Activated CD4-positive, alpha-beta T cell treated with anti-CD3 and anti-CD28 coated beads for 36 hours (primary cell): ENCODE results near the gene TENM4. TPM values are rescaled to one million over a fixed set of nuclear protein-coding genes. Genes with fewer than 3 reads are reported as not detected.

Source experiments
- ATAC-seq: fragments of 200-7000 bp; cut with Tn5 transposase; one replicate; pipeline ENCODE4 v1.10.0; 2021; ENCODE audit warnings: mild to moderate bottlenecking, moderate library complexity
- CTCF ChIA-PET: fragments of 350-600 bp; sonication (Branson Sonifier 250); formaldehyde crosslinking; loops from one replicate; lab custom pipeline; 2021; ENCODE audit warnings: antibody characterized with exemption; lab: Charles Lee
- POLR2A ChIA-PET: fragments of 350-600 bp; sonication (Branson Sonifier 250); formaldehyde crosslinking; loops from one replicate; lab custom pipeline; 2021; ENCODE audit warnings: antibody characterized with exemption, inconsistent platforms; lab: Charles Lee
- DNase-seq: peaks from one replicate; pipeline ENCODE4 v3.0.0-alpha.2; 2020
- H3K27ac Mint-ChIP-seq: one replicate; pipeline ENCODE4 v1.8.0; 2021; ENCODE audit warnings: mixed read lengths
- H3K27me3 Mint-ChIP-seq: one replicate; pipeline ENCODE4 v1.8.0; 2021; ENCODE audit warnings: mixed read lengths
- H3K36me3 Mint-ChIP-seq: one replicate; pipeline ENCODE4 v1.8.0; 2021; ENCODE audit warnings: low read depth, mixed read lengths
- H3K4me1 Mint-ChIP-seq: one replicate; pipeline ENCODE4 v1.8.0; 2021; ENCODE audit warnings: mixed read lengths
- H3K4me3 Mint-ChIP-seq: one replicate; pipeline ENCODE4 v1.8.0; 2021; ENCODE audit warnings: mild to moderate bottlenecking, moderate library complexity, mixed read lengths
- H3K9me3 Mint-ChIP-seq: one replicate; pipeline ENCODE4 v1.8.0; 2021; ENCODE audit warnings: low read depth, mixed read lengths
- intact Hi-C, 2 experiments: fragments of 100-400 bp; cut with DNase I in 1 of 2; cut with micrococcal nuclease in 1 of 2; formaldehyde crosslinking; loops; one replicate each; pipeline versions ENCODE4 v1.14.2 to v1.15.1; 2022 to 2024; cut with DNase I, micrococcal nuclease
- total RNA-seq, 2 experiments: library from RNA; stranded (reverse); gene quantifications; one replicate each; pipeline ENCODE4 v1.2.3, GENCODE V29; 2021

The TENM4 gene
- total RNA-seq, 2 experiments from 2014 or later = not detected

GRCh38 chr11:78657968-78658839, 782.6 kb downstream of the TENM4 start:
- H3K27me3 Mint-ChIP-seq = peaks cover 11% of the 10 kb centered on the region
- ATAC-seq (no peak), DNase-seq (no peak)
- H3K9me3 Mint-ChIP-seq = no peaks in the 10 kb centered on the region
- H3K4me3 Mint-ChIP-seq = no peak overlapping the region
- CTCF ChIA-PET = interaction anchor here (0.7 kb wide), 1 partner anchor 30 kb away, joined by 3 read pairs; no protein-coding TSS in a partner anchor
- no peaks in the 10 kb centered on the region for H3K36me3 Mint-ChIP-seq
- POLR2A ChIA-PET = interaction anchor here (0.7 kb wide), 1 partner anchor 1604 kb away, joined by 3 read pairs; no protein-coding TSS in a partner anchor
- intact Hi-C loops = no loop called here
- H3K4me1 Mint-ChIP-seq = peaks cover 13% of the 10 kb centered on the region
- H3K27ac Mint-ChIP-seq = no peak overlapping the region

GRCh38 chr11:78657441-78657840, 783.4 kb downstream of the TENM4 start:
- POLR2A ChIA-PET = no interaction called here
- Mint-ChIP-seq H3K4me3 (no peak overlapping the region), H3K27ac (no peak overlapping the region), H3K36me3 (no peaks in the 10 kb centered on the region), H3K4me1 (peaks cover 21% of the 10 kb centered on the region), H3K27me3 (peaks cover 5% of the 10 kb centered on the region), H3K9me3 (no peaks in the 10 kb centered on the region)
- CTCF ChIA-PET = interaction anchor here (0.7 kb wide), 1 partner anchor 31 kb away, joined by 3 read pairs; no protein-coding TSS in a partner anchor
- intact Hi-C loops = no loop called here
- DNase-seq = no peak
- ATAC-seq = no peak

GRCh38 chr11:78656984-78657383, 783.8 kb downstream of the TENM4 start:
- Mint-ChIP-seq H3K4me1 (peaks cover 25% of the 10 kb centered on the region), H3K4me3 (no peak overlapping the region), H3K27me3 (peaks cover 5% of the 10 kb centered on the region), H3K9me3 (no peaks in the 10 kb centered on the region), H3K27ac (no peak overlapping the region), H3K36me3 (no peaks in the 10 kb centered on the region)
- ChIA-PET CTCF (no interaction called here), POLR2A (no interaction called here)
- no peak for DNase-seq
- intact Hi-C loops = no loop called here
- ATAC-seq = no peak

GRCh38 chr11:78656327-78656726, 784.5 kb downstream of the TENM4 start:
- no peak for ATAC-seq
- Mint-ChIP-seq H3K27ac (no peak overlapping the region), H3K9me3 (no peaks in the 10 kb centered on the region), H3K4me1 (peaks cover 31% of the 10 kb centered on the region), H3K36me3 (no peaks in the 10 kb centered on the region), H3K4me3 (no peak overlapping the region), H3K27me3 (peaks cover 5% of the 10 kb centered on the region)
- no peak for DNase-seq
- ChIA-PET POLR2A (no interaction called here), CTCF (interaction anchor here (1.2 kb wide), 1 partner anchor 11 kb away, joined by 10 read pairs; no protein-coding TSS in a partner anchor)
- intact Hi-C loops = no loop called here

GRCh38 chr11:78655561-78655960, 785.3 kb downstream of the TENM4 start:
- Mint-ChIP-seq H3K4me1 (peaks cover 35% of the 10 kb centered on the region), H3K27ac (no peak overlapping the region), H3K4me3 (no peak overlapping the region), H3K9me3 (no peaks in the 10 kb centered on the region), H3K27me3 (peaks cover 5% of the 10 kb centered on the region), H3K36me3 (no peaks in the 10 kb centered on the region)
- no peak for DNase-seq
- ChIA-PET CTCF (interaction anchor here (0.7 to 1.2 kb wide), 2 partner anchors 10 to 60 kb away, joined by 3 to 10 read pairs; no protein-coding TSS in a partner anchor), POLR2A (no interaction called here)
- ATAC-seq = no peak
- intact Hi-C loops = no loop called here

- CTCF ChIA-PET = interaction anchor here (0.6 to 1.9 kb wide), 2 partner anchors 10 to 86 kb away, joined by 3 to 9 read pairs; no protein-coding TSS in a partner anchor
- no peak for DNase-seq
- intact Hi-C loops = no loop called here
- Mint-ChIP-seq H3K36me3 (no peaks in the 10 kb centered on the region), H3K4me3 (no peak overlapping the region), H3K9me3 (no peaks in the 10 kb centered on the region), H3K27me3 (peaks cover 4% of the 10 kb centered on the region), H3K4me1 (peaks cover 35% of the 10 kb centered on the region), H3K27ac (no peak overlapping the region)
- no peak for ATAC-seq
- POLR2A ChIA-PET = no interaction called here
These were observed 786.0 kb downstream of the TENM4 start for GRCh38 chr11:78654866-78655265.

- H3K27me3 Mint-ChIP-seq = peaks cover 3% of the 10 kb centered on the region
- intact Hi-C loops = no loop called here
- POLR2A ChIA-PET = no interaction called here
- peak; percentile 45 for DNase-seq
- no peaks in the 10 kb centered on the region for H3K36me3 Mint-ChIP-seq
- no peak for ATAC-seq
- CTCF ChIA-PET = interaction anchor here (0.6 to 1.9 kb wide), 2 partner anchors 9 to 11 kb away, joined by 3 to 9 read pairs; no protein-coding TSS in a partner anchor
- H3K27ac Mint-ChIP-seq = no peak overlapping the region
- no peaks in the 10 kb centered on the region for H3K9me3 Mint-ChIP-seq
- H3K4me1 Mint-ChIP-seq = peaks cover 38% of the 10 kb centered on the region
- no peak overlapping the region for H3K4me3 Mint-ChIP-seq
These were observed 786.8 kb downstream of the TENM4 start for GRCh38 chr11:78654071-78654470.

GRCh38 chr11:78653294-78653909, 787.4 kb downstream of the TENM4 start:
- Mint-ChIP-seq H3K4me3 (no peak overlapping the region), H3K9me3 (no peaks in the 10 kb centered on the region), H3K4me1 (peaks cover 40% of the 10 kb centered on the region), H3K27me3 (peaks cover 3% of the 10 kb centered on the region), H3K36me3 (no peaks in the 10 kb centered on the region), H3K27ac (peak overlapping the region; percentile 20)
- peak; percentile 34 for ATAC-seq
- intact Hi-C loops = no loop called here
- CTCF ChIA-PET = interaction anchor here (0.6 to 1.9 kb wide), 3 partner anchors 8 to 308 kb away, joined by 3 to 9 read pairs (median 5); no protein-coding TSS in a partner anchor
- DNase-seq = no peak
- POLR2A ChIA-PET = no interaction called here

- Mint-ChIP-seq H3K36me3 (no peaks in the 10 kb centered on the region), H3K4me3 (no peak overlapping the region), H3K27me3 (peaks cover 3% of the 10 kb centered on the region), H3K9me3 (no peaks in the 10 kb centered on the region), H3K4me1 (peaks cover 40% of the 10 kb centered on the region), H3K27ac (no peak overlapping the region)
- ATAC-seq (no peak), DNase-seq (no peak)
- ChIA-PET CTCF (interaction anchor here (0.6 kb wide), 1 partner anchor 308 kb away, joined by 5 read pairs; no protein-coding TSS in a partner anchor), POLR2A (no interaction called here)
- intact Hi-C loops = loop anchor here (1.0 kb wide), 2 partner anchors 10 to 17 kb away; no protein-coding TSS in a partner anchor
These were observed 788.0 kb downstream of the TENM4 start for GRCh38 chr11:78652843-78653239.

GRCh38 chr11:78651923-78652842, 788.6 kb downstream of the TENM4 start:
- CTCF ChIA-PET = interaction anchor here (0.7 to 1.1 kb wide), 2 partner anchors 10 to 63 kb away, joined by 3 read pairs; no protein-coding TSS in a partner anchor
- ATAC-seq = peak; percentile 92
- no peak overlapping the region for H3K4me3 Mint-ChIP-seq

More at GRCh38 chr11:78651923-78652842, 788.6 kb downstream of the TENM4 start:
- intact Hi-C loops = loop anchor here (1.0 kb wide), 2 partner anchors 9 to 16 kb away; no protein-coding TSS in a partner anchor
- H3K36me3 Mint-ChIP-seq = no peaks in the 10 kb centered on the region
- peak overlapping the region; percentile 70 for H3K27ac Mint-ChIP-seq
- no peaks in the 10 kb centered on the region for H3K9me3 Mint-ChIP-seq
- POLR2A ChIA-PET = interaction anchor here (0.6 kb wide), 1 partner anchor 216 kb away, joined by 3 read pairs; no protein-coding TSS in a partner anchor
- peak; percentile 80 for DNase-seq
- H3K27me3 Mint-ChIP-seq = peaks cover 3% of the 10 kb centered on the region
- H3K4me1 Mint-ChIP-seq = peaks cover 40% of the 10 kb centered on the region
